Smooth muscle cell (in vitro differentiated cells): ENCODE data around the gene TMEM252. TPM values are rescaled to one million over a fixed set of nuclear protein-coding genes. Genes with fewer than 3 reads are reported as not detected.
A peak's percentile ranks its signal among the peaks of the same experiment; 100 is the strongest.

ENCODE experiments used
- DNase-seq: peaks from one replicate; lab custom pipeline; 2025; ENCODE audit not compliant: unreplicated experiment; lab: John Stamatoyannopoulos, UW
- H2AFZ ChIP-seq: fragments of 200-600 bp; sonication (generic); 2 replicates; pipeline ENCODE4 v1.6.0; 2016; ENCODE audit warnings: antibody characterized with exemption, low read depth, mild to moderate bottlenecking
- H3F3A ChIP-seq: fragments of 200-600 bp; sonication (generic); 2 replicates; pipeline ENCODE4 v1.6.0; 2017; ENCODE audit warnings: antibody characterized with exemption, low read depth
- H3K27ac ChIP-seq: fragments of 200-600 bp; sonication (generic); 2 replicates; pipeline ENCODE4 v1.5.1; 2016; ENCODE audit warnings: low read depth, mild to moderate bottlenecking
- H3K27me3 ChIP-seq: fragments of 200-600 bp; sonication (generic); 2 replicates; pipeline ENCODE4 v1.6.1; 2016; ENCODE audit warnings: low read depth, mild to moderate bottlenecking
- H3K36me3 ChIP-seq: fragments of 200-600 bp; sonication (generic); 2 replicates; pipeline ENCODE4 v1.5.1; 2016; ENCODE audit warnings: low read depth
- H3K4me1 ChIP-seq: fragments of 200-600 bp; sonication (generic); 2 replicates; pipeline ENCODE4 v1.5.1; 2016; ENCODE audit warnings: low read depth
- H3K4me2 ChIP-seq: fragments of 200-600 bp; sonication (generic); 2 replicates; pipeline ENCODE4 v1.6.0; 2016; ENCODE audit warnings: mild to moderate bottlenecking
- H3K4me3 ChIP-seq: fragments of 200-600 bp; sonication (generic); 2 replicates; pipeline ENCODE4 v1.5.1; 2016; ENCODE audit warnings: mild to moderate bottlenecking
- H3K79me2 ChIP-seq: fragments of 200-600 bp; sonication (generic); 2 replicates; pipeline ENCODE4 v1.6.0; 2016; ENCODE audit warnings: low read depth, mild to moderate bottlenecking
- H3K9ac ChIP-seq: fragments of 200-600 bp; sonication (generic); 2 replicates; pipeline ENCODE4 v1.6.0; 2016; ENCODE audit warnings: low read depth
- H3K9me3 ChIP-seq: fragments of 200-600 bp; sonication (generic); replicated peaks from 2 replicates; pipeline ENCODE4 v1.5.1; 2016; ENCODE audit warnings: low read depth
- H4K20me1 ChIP-seq: fragments of 200-600 bp; sonication (generic); 2 replicates; pipeline ENCODE4 v1.6.0; 2016; ENCODE audit warnings: low read depth
- WGBS: methylation state at CpG from one replicate; pipeline ENCODE4 v1.1.7; 2016; ENCODE audit warnings: low lambda C conversion rate; 5-methylcytosine and 5-hydroxymethylcytosine counted together
- polyA plus RNA-seq: library from polyadenylated mRNA; unstranded; fragments of >200 nt; fragmentation: Nextera tagmentation; extraction: Ambion mirVana; gene quantifications from 2 replicates; pipeline ENCODE4 v1.2.1, GENCODE V29; 2016
- total RNA-seq: library from RNA; depleted of rRNA; stranded (reverse); fragments of >200 nt; gene quantifications from 2 replicates; pipeline ENCODE4 v1.2.3, GENCODE V29; 2014
- TF ChIP-seq, protein P1 (sequence below): fragments of 200-600 bp; sonication (generic); IDR thresholded peaks from 2 replicates; pipeline ENCODE4 v1.5.1; 2017; ENCODE audit warnings: borderline replicate concordance, mild to moderate bottlenecking, antibody characterized with exemption; ENCODE audit not compliant: insufficient read depth, poor library complexity, severe bottlenecking

TMEM252 gene
- total and polyA plus RNA-seq, 2 experiments from 2014 or later, result not detected

DNA sequence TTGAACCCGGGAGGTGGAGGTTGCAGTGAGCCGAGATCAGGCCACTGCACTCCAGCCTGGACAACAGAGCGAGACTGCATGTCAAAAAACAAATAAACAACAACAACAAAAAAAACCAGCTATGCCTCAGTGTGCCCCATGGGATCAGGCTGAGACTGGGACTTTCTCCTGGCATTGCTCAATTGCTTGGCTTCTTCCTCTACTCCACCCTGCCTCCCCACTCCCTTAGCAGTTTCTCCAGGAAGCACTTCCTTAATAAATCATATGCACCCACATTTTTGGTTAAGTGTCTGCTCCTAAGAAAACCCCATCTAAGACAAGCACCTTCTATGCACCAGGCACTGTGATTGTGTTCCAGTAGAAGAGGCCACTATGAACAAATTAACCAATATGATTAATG, 41.0 kb upstream of the TMEM252 start:
- TF ChIP-seq, protein P1, sequence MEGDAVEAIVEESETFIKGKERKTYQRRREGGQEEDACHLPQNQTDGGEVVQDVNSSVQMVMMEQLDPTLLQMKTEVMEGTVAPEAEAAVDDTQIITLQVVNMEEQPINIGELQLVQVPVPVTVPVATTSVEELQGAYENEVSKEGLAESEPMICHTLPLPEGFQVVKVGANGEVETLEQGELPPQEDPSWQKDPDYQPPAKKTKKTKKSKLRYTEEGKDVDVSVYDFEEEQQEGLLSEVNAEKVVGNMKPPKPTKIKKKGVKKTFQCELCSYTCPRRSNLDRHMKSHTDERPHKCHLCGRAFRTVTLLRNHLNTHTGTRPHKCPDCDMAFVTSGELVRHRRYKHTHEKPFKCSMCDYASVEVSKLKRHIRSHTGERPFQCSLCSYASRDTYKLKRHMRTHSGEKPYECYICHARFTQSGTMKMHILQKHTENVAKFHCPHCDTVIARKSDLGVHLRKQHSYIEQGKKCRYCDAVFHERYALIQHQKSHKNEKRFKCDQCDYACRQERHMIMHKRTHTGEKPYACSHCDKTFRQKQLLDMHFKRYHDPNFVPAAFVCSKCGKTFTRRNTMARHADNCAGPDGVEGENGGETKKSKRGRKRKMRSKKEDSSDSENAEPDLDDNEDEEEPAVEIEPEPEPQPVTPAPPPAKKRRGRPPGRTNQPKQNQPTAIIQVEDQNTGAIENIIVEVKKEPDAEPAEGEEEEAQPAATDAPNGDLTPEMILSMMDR, result no peak
- peaks cover 9% of the 10 kb centered on the region for H3K27me3 ChIP-seq
- no peak overlapping the region for H3K27ac ChIP-seq
- WGBS, result 92% methylated on average over 3 of the region's 3 CpGs
- no peaks in the 10 kb centered on the region for H4K20me1 ChIP-seq
- H3K4me1 ChIP-seq, result no peaks in the 10 kb centered on the region
- no peak for DNase-seq
- H3F3A ChIP-seq, result no peaks in the 10 kb centered on the region
- H3K9ac ChIP-seq, result no peak overlapping the region
- H3K36me3 ChIP-seq, result no peaks in the 10 kb centered on the region
- H2AFZ ChIP-seq, result no peak overlapping the region
- no peak overlapping the region for H3K4me3 ChIP-seq
- H3K9me3 ChIP-seq, result no peaks in the 10 kb centered on the region
- no peaks in the 10 kb centered on the region for H3K79me2 ChIP-seq
- no peak overlapping the region for H3K4me2 ChIP-seq

GRCh38 chr9:68577774-68578591, 37.3 kb upstream of the TMEM252 start:
- no peak for DNase-seq
- H3K36me3 ChIP-seq, result no peaks in the 10 kb centered on the region
- WGBS, result 86% methylated on average over 7 of the region's 7 CpGs

DNA sequence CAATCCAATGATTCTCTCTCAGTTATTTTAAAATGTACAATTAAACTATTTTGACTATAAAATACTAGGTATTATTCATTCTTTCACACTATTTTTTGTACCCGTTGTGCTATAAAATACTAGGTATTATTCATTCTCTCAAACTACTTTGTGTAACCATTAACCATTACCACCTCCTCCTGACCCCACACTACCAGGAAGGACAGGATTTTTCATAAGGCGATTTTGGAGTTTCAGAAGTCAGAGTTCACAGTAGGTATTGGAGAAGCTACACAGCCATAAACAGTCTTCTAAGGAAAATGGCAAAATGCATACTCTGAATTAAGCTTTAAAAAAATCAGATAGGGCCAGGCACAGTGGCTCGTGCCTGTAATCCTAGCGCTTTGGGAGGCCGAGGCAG, 35.1 kb upstream of the TMEM252 start:
- H3K27ac ChIP-seq, result no peak overlapping the region
- H3K9me3 ChIP-seq, result no peaks in the 10 kb centered on the region
- no peak overlapping the region for H3K4me2 ChIP-seq
- H3K36me3 ChIP-seq, result no peaks in the 10 kb centered on the region
- no peaks in the 10 kb centered on the region for H4K20me1 ChIP-seq
- TF ChIP-seq, protein P1, result no peak
- H3K4me1 ChIP-seq, result no peaks in the 10 kb centered on the region
- WGBS, result 66% methylated on average over 5 of the region's 5 CpGs
- H3K27me3 ChIP-seq, result peaks cover 15% of the 10 kb centered on the region
- DNase-seq, result no peak
- no peak overlapping the region for H2AFZ ChIP-seq
- no peaks in the 10 kb centered on the region for H3K79me2 ChIP-seq
- no peak overlapping the region for H3K9ac ChIP-seq
- H3K4me3 ChIP-seq, result no peak overlapping the region
- no peaks in the 10 kb centered on the region for H3F3A ChIP-seq

More at GRCh38 chr9:68577774-68578591, 37.3 kb upstream of the TMEM252 start:
- H3K4me1 ChIP-seq, result no peaks in the 10 kb centered on the region
- H3K9me3 ChIP-seq, result no peaks in the 10 kb centered on the region
- no peak overlapping the region for H3K9ac ChIP-seq
- H3K4me2 ChIP-seq, result no peak overlapping the region
- TF ChIP-seq, protein P1, result no peak
- no peak overlapping the region for H2AFZ ChIP-seq
- H3F3A ChIP-seq, result no peaks in the 10 kb centered on the region
- no peak overlapping the region for H3K27ac ChIP-seq
- peaks cover 15% of the 10 kb centered on the region for H3K27me3 ChIP-seq
- no peaks in the 10 kb centered on the region for H4K20me1 ChIP-seq
- H3K79me2 ChIP-seq, result no peaks in the 10 kb centered on the region
- H3K4me3 ChIP-seq, result no peak overlapping the region

DNA sequence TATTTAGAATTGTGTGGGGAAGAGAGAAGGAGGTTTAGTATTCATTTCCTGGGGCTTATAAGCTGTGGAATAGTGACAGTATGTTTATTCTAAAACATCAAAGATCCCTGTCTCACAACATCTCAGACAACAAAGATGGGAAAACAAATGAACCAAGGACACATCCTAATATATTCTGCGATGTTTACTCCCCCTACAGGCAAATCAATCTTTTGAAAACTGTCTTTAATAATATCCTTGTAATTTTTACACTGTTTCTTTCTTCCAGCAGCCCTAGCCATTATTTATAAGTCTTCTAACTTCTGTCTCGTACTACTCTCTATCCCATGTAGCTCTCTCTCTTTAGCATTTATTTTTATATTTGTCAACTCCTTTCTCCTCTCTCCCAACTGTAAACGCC, 33.5 kb upstream of the TMEM252 start:
- DNase-seq, result no peak
- no peak overlapping the region for H2AFZ ChIP-seq
- no peaks in the 10 kb centered on the region for H3K4me1 ChIP-seq
- H3K4me3 ChIP-seq, result no peak overlapping the region
- WGBS, result 75% methylated on average over 3 of the region's 3 CpGs
- H3K27me3 ChIP-seq, result peaks cover 15% of the 10 kb centered on the region
- H3K79me2 ChIP-seq, result no peaks in the 10 kb centered on the region
- no peaks in the 10 kb centered on the region for H3K36me3 ChIP-seq
- H3K9me3 ChIP-seq, result no peaks in the 10 kb centered on the region
- H3K9ac ChIP-seq, result no peak overlapping the region
- H3K27ac ChIP-seq, result no peak overlapping the region
- no peaks in the 10 kb centered on the region for H4K20me1 ChIP-seq
- H3F3A ChIP-seq, result no peaks in the 10 kb centered on the region
- H3K4me2 ChIP-seq, result no peak overlapping the region
- TF ChIP-seq, protein P1, result peak; percentile 34
